HG03196 (cell line): ENCODE results near the gene OOSP4A.
"Not testable (repeated sequence)": the region's sequence is repeated elsewhere in the genome, so short reads cannot be mapped to it uniquely, and the experiment has no call there.

ENCODE experiments used
- ATAC-seq: cut with Tn5 transposase; IDR thresholded peaks from one replicate; pipeline ENCODE4 v1.9.1; 2021; ENCODE audit not compliant: unreplicated experiment

Gene OOSP4A

GRCh38 chr11:59973097-59973496 lies 9.3 kb downstream of the OOSP4A start:
- ATAC-seq: no peak

- no peak for ATAC-seq
Measured at GRCh38 chr11:59981106-59981770, 17.4 kb downstream of the OOSP4A start.

- not testable (repeated sequence) for ATAC-seq
Measured at GRCh38 chr11:59982037-59982436, 18.2 kb downstream of the OOSP4A start.

- no peak for ATAC-seq
Measured at GRCh38 chr11:59983212-59983611, 19.4 kb downstream of the OOSP4A start.

GRCh38 chr11:59984368-59984767 lies 20.5 kb downstream of the OOSP4A start:
- no peak for ATAC-seq

GRCh38 chr11:59990421-59990820 lies 26.6 kb downstream of the OOSP4A start:
- ATAC-seq: no peak

GRCh38 chr11:59992425-59992824 lies 28.6 kb downstream of the OOSP4A start:
- ATAC-seq: no peak

GRCh38 chr11:59997800-59998199 lies 34.0 kb downstream of the OOSP4A start:
- ATAC-seq: no peak

GRCh38 chr11:59999691-60000090 lies 35.9 kb downstream of the OOSP4A start:
- ATAC-seq: no peak

- no peak for ATAC-seq
Measured at GRCh38 chr11:60003729-60004128, 39.9 kb downstream of the OOSP4A start.

GRCh38 chr11:60005360-60005759 lies 41.5 kb downstream of the OOSP4A start:
- no peak for ATAC-seq

GRCh38 chr11:60016881-60017280 lies 53.0 kb downstream of the OOSP4A start, which contains the start of gene OOSP4B:
OOSP4B (plus strand) TSS chr11:60017181.
- no peak for ATAC-seq

GRCh38 chr11:60018058-60018457 lies 54.2 kb downstream of the OOSP4A start:
- no peak for ATAC-seq
